NCI-H2029 (cell line): ENCODE measurements around the gene UQCRHL.
"Not testable (repeated sequence)": the region's sequence is repeated elsewhere in the genome, so short reads cannot be mapped to it uniquely, and the experiment has no call there.

ENCODE experiments used
- DNase-seq: peaks from one replicate; lab custom pipeline; 2025; lab: John Stamatoyannopoulos, UW

The UQCRHL gene

DNA sequence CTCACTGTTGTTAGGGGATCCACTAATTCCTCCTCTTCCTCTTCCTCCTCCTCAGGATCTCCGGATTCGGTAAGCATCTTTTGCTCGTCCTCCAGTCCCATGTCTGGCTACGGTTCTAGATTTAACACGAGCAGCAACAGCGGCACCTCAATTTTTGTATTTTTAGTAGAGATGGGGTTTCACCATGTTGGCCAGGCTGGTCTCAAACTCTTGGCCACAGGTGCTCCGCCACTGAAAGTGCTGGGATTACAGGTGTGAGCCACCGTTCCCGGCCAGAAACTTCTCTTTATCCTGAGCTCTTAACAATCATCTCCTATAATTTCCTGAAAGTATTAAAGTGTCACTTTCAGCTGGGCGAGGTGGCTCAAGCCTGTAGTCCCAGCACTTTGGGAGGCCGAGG lies at the start of gene UQCRHL:
UQCRHL (minus strand) TSS at position 101 of the 400 bp plus-strand sequence; CDS start at position 101, 0 bp downstream.
- DNase-seq: not testable (repeated sequence)

DNA sequence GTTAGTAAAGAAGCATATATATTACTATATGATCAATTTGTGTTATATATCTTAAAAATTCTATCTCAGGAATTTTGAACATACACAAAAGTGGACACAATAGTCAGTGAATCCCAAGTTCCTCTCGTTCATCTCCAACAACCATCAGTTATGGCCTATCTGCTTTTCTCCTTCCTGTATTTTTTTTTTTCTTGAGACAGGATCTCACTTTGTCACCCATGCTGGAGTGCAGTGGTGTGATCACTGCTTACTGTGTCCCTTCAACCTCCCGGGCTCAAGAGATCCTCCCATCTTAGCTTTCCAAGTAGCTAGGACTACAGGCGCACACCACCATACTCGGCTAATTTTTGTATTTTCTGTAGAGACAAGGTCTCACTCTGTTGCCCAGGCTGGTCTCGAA lies 49.4 kb upstream of the UQCRHL start:
- DNase-seq: no peak

- DNase-seq: no peak
Observed at GRCh38 chr1:15852828-15853302, 45.4 kb upstream of the UQCRHL start.

GRCh38 chr1:15852036-15852827 lies 44.8 kb upstream of the UQCRHL start:
- no peak for DNase-seq

DNA sequence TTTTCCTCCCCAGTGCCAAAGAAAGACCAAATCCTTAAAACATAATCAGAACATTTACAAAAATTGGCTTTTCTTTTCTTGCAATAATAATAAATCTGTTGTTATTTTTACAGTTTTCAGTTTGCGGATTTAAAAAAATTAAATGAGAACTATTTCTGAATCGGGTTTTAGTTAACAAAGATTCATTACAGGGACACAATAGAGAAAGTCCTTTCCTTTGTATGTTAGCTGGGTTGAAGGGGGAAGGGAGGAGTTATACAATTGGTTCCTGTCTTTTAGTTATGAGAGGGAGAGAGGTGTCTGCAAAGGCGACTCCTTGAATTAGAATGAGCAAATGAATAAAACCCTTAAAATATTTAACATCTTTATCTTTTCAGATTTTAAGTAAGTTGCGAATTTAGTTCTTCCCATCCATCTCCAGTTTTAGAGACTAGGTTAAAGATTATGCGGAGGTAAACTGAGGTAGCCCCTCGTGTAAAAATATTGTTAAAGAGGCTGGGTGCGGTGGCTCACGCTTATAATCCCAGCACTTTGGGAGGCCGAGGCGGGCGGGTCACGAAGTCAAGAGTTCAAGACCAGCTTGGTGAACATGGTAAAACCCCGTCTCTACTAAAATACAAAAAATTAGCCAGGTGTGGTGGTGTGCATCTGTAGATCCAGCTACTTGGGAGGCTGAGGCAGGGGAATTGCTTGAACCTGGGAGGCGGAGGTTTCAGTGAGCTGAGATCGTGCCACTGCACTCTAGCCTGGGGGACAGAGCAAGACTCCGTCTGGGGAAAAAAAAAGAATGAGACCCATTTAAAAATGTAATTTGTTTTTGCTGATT lies 44.0 kb upstream of the UQCRHL start:
- no peak for DNase-seq

DNA sequence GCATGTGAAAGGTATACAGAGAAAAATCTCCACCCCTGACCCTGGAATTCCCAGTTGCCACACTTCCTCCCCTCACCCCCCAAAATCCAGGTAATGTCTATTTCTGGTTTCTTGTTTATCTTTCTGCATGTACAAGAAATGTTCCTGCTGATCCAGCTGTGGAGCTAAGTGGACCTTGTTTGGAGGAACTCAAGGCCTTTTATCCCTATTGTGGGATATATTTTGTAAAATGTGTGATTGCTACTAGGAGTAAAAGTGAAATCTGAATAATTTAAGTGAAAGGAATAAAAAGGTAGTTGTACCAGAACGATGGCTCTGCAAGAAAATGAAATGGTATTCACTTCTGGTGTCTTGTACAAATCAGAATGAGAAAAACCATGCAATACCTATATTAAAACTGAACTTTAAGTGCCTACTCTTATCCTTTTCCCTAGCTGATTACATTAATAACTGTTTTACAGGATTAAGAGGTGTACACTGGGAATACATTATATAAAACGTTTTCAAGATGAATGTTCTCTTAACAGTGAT lies 43.1 kb upstream of the UQCRHL start:
- no peak for DNase-seq

- peak; percentile 47 for DNase-seq
Observed at GRCh38 chr1:15849775-15850324, 42.4 kb upstream of the UQCRHL start.

- peak; percentile 83 for DNase-seq
Observed at GRCh38 chr1:15848929-15849774, 41.7 kb upstream of the UQCRHL start.

GRCh38 chr1:15848143-15848928 lies 40.9 kb upstream of the UQCRHL start:
- no peak for DNase-seq

GRCh38 chr1:15847893-15848142 lies 40.4 kb upstream of the UQCRHL start:
- DNase-seq: no peak

DNA sequence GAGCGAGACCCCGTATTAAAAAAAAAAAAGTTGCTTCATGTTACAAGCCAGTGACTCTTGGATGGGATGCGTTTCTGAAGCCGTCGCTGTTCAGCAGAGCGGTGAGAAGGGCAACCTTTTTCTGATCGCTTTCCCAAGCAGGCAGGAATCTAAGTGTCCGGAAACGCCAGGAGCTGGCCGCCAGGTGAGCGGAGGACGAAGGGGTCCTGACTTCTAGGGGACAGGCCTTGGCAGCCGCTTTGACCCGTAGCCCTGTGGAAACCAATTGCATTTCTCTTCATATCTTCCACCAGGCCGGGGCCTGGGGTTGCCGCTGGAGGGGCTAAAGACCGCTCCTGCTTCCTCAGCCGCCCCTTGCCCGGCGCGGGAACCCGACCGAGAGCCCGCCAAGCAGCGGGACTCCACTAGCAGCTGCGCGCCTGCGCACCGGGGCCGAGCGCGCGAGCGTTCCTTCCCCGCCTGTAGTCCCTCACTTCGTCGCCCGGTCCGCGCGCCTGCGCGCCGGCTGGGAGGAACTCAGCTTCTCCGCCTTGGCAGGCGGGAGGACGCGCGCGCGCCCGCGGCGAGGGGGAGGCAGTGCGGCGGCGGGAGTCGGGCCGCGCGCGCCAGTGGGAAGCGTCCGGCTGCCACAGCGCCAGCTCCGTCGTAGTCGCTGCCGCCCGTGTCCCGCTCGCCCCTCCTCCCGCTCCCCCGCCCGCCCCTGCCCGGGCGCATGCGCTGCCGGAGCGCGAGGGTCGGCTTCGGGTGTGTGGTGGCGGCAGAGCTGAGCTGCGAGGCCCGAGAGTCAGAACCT lies 39.8 kb upstream of the UQCRHL start, which contains the start of gene SPEN:
SPEN (plus strand) TSS at position 608 of the 793 bp plus-strand sequence. CDS start 361 bp downstream, outside the sequence.
- peak; percentile 93 for DNase-seq

DNA sequence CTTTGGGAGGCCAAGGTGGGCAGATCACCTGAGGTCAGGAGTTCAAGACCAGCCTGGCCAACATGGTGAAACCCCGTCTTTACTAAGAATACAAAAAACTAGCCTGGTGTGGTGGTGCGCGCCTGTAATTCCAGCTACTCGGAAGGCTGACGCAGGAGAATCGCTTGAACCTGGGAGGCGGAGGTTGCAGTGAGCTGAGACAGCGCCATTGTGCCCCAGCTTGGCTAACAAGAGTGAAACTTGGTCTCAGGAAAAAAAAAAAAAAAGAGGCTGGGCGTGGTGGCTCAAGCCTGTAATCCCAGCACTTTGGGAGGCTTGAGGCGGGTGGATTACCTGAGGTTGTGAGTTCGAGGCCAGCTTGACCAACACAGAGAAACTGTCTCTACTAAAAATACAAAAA lies 38.6 kb upstream of the UQCRHL start:
- not testable (repeated sequence) for DNase-seq

GRCh38 chr1:15843826-15844572 lies 36.5 kb upstream of the UQCRHL start:
- no peak for DNase-seq

- no peak for DNase-seq
Observed at GRCh38 chr1:15838721-15839120, 31.3 kb upstream of the UQCRHL start.

DNA sequence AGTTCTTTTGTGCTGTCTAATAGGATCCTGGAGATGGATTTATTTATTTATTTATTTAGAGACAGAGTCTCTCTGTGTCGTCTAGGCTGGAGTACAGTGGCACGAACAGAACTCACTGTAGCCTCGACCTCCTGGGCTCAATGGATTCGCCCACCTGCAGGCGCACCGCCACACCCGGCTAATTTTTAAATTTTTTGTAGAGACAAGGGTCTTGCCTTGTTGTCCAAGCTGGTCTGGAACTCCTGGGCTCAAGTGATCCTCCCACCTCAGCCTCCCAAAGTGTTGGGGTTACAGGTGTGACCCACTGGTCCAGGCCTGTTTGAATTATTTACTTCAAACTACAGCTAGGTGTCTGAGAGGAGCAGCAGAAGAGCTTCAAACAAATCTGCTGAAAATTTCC lies 30.5 kb upstream of the UQCRHL start:
- no peak for DNase-seq

DNA sequence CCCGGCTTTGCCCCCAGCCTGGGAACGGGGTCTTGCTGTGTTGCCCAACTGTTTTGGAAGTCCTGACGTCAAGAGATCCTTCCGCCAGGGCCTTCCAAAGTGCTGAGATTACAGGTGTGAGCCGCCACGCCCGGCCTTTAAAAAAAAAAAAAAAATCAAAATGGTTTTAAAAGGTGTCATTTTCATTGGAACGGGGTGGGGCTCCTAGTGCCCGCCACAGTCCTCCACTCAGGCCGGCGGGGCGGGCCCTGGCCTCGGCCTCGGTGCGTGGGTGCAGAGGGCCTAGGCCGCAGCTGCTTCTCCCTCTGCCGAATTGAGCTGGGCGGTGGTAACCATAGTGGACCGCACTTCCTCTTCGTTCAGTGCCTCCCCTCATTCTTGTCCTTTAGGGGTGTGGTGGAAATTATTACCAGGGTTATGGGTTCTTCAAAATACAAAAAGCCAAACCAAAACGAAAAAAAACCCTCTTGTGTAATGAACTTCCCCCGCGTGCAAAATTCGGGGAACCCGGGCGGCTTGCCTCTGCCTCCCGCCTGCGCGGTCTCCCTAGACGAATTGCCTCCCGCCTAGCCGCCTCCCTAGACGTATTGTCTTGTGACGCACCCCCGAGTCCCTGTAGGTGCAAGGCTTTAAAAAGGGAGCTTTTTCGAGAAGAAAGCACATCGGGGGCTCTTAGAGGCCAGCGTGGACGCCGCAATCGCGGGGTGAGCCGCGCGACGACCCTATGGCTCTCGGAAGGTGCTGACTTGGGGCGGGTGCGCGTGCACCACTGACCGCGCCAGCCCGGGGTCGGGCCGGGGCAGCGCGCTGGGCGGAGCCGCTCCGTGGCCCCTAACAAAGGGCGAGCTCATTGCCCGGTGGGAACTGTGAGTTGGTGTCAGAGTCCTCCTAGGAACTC lies 29.6 kb upstream of the UQCRHL start:
- no peak for DNase-seq

GRCh38 chr1:15836511-15836771 lies 29.0 kb upstream of the UQCRHL start:
- not testable (repeated sequence) for DNase-seq

DNA sequence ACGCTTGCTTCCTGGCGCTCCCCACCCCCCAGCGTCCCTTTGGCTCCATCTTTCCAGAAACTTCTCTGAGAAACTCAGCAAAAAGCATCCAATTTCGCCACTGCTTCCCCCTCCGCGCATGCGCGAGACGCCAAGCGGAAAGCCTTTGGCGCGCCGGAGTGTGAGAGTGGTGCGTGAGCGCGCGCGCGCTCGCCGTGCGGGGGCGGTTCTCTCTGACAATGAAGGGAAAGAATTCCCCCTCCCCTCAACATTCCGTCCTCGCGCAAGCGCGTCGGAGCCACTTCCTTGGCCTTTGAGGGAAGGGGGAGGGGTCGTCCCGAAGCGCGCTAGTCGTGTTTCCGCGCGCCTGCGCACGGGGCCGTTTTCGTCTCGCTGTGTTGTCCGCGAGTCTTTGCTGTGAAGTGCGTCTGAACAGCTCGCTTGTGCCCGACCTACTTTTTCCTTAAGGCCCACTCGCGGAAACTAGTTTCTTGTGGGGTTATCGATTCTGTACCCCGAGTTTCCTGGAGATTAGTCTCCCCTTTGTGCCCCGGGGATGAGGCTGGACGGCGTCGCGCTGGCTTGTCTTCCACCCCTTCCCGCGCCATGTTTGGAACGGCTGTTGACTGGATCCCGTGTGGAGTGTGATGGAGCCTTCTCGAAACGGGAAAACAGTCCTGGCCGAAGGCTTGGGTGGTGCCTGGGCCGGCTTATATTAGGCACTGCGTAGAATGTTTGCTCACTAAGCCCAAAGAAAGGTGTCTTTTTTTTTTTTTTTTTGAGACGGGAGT lies 28.5 kb upstream of the UQCRHL start:
- peak; percentile 98 for DNase-seq
